Measurements from ENCODE around the gene UBALD1.
A peak's percentile ranks its signal among the peaks of the same experiment; 100 is the strongest.

UBALD1 gene

GRCh38 chr16:4625560-4626159, 11.0 kb upstream of the UBALD1 start:
- Histone ChIP-seq H3K9me3 (ENCODE audit: control insufficient read depth, low read length) (no peaks in the 10 kb centered on the region), H3K4me2 (ENCODE audit: low read length) (peak overlapping the region; percentile 89), H3K4me1 (peaks cover 15% of the 10 kb centered on the region), H3K4me3 (ENCODE audit: low read depth, low read length) (peak overlapping the region; percentile 85), H3K36me3 (ENCODE audit: control insufficient read depth, insufficient read depth, low read length) (no peaks in the 10 kb centered on the region), H3K27me3 (ENCODE audit: control insufficient read depth, insufficient read depth, low read length) (no peaks in the 10 kb centered on the region), H2AFZ (peak overlapping the region; percentile 93), H3K9ac (peak overlapping the region; percentile 97), H3K27ac (peak overlapping the region; percentile 99), H3K79me2 (peaks cover 55% of the 10 kb centered on the region)
- no peak for TF ChIP-seq CTCF (IDR thresholded peaks at IDR 0.05)

GRCh38 chr16:4624827-4625559, 10.3 kb upstream of the UBALD1 start:
- Histone ChIP-seq H3K79me2 (peaks cover 49% of the 10 kb centered on the region), H3K4me1 (peaks cover 15% of the 10 kb centered on the region), H3K27ac (peak overlapping the region; percentile 99), H3K36me3 (ENCODE audit: control insufficient read depth, insufficient read depth, low read length) (no peaks in the 10 kb centered on the region), H3K9me3 (ENCODE audit: control insufficient read depth, low read length) (no peaks in the 10 kb centered on the region), H3K27me3 (ENCODE audit: control insufficient read depth, insufficient read depth, low read length) (no peaks in the 10 kb centered on the region), H3K4me3 (ENCODE audit: low read depth, low read length) (peak overlapping the region; percentile 85), H2AFZ (peak overlapping the region; percentile 93), H3K4me2 (ENCODE audit: low read length) (peak overlapping the region; percentile 89), H3K9ac (peak overlapping the region; percentile 97)
- TF ChIP-seq CTCF (IDR thresholded peaks at IDR 0.05) = no peak

- Histone ChIP-seq H3K27ac (peak within 1 kb of the TSS; percentile 99), H3K9me3 (ENCODE audit: control insufficient read depth, low read length) (no peaks in the 10 kb centered on the region), H3K36me3 (ENCODE audit: control insufficient read depth, insufficient read depth, low read length) (no peaks in the 10 kb centered on the region), H3K4me3 (ENCODE audit: low read depth, low read length) (peak within 1 kb of the TSS; percentile 85), H3K79me2 (peaks cover 44% of the 10 kb centered on the region), H3K4me2 (ENCODE audit: low read length) (peak within 1 kb of the TSS; percentile 89), H3K9ac (peak within 1 kb of the TSS; percentile 97), H2AFZ (peak within 1 kb of the TSS; percentile 99), H3K27me3 (ENCODE audit: control insufficient read depth, insufficient read depth, low read length) (no peaks in the 10 kb centered on the region), H3K4me1 (peaks cover 15% of the 10 kb centered on the region)
- TF ChIP-seq CTCF (IDR thresholded peaks at IDR 0.05) = peak; percentile 99
Measured at GRCh38 chr16:4624015-4624826, 9.5 kb upstream of the UBALD1 start, which contains the start of gene MGRN1. Gene MGRN1 (plus strand): TSS chr16:4624826. CDS start chr16:4624961, 135 bp downstream.

DNA sequence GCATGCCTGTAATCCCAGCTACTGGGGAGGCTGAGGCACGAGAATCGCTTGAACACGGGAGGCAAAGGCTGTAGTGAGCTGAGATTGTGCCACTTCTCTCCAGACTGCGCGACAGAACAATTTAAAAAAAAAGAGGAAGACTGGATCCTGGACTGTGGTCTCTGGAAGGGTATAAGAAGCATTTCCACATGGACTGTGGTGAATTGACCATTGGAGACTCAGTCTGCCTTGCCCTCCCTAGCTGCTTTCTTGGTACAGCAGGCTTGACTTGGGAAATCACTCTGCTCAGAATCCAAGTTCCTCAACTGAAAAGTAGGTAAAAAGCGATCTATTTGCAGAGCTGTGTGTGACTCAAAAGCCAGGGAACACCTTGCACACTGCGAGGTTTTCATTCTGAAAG, 8.9 kb upstream of the UBALD1 start:
- Histone ChIP-seq H3K36me3 (ENCODE audit: control insufficient read depth, insufficient read depth, low read length) (no peaks in the 10 kb centered on the region), H2AFZ (peak overlapping the region; percentile 99), H3K4me1 (peaks cover 15% of the 10 kb centered on the region), H3K27me3 (ENCODE audit: control insufficient read depth, insufficient read depth, low read length) (no peaks in the 10 kb centered on the region), H3K4me2 (ENCODE audit: low read length) (peak overlapping the region; percentile 80), H3K27ac (no peak overlapping the region), H3K9me3 (ENCODE audit: control insufficient read depth, low read length) (no peaks in the 10 kb centered on the region), H3K4me3 (ENCODE audit: low read depth, low read length) (peak overlapping the region; percentile 85), H3K9ac (no peak overlapping the region), H3K79me2 (peaks cover 41% of the 10 kb centered on the region)
- no peak for TF ChIP-seq CTCF (IDR thresholded peaks at IDR 0.05)
